ENCODE measurements around the gene PAX3.

DNA sequence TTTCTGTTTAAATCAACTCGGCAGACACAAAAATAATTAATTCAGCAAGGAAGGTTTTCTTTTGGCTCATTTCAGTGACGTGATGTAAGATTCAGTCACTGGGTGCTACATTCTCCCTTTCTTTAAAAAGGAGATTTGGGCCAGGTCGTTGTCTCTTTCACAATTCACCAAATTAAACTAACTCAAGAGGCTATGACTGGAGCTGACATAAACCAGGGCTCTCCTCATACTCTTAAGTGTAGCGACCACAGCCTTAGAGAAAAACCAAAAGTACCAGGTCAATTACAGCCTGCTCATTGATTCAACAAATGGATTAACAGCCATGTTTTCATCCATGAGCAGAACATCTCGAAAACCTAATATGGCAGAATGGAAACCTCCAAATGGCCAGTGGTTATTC is 85.7 kb downstream of the PAX3 start:
- TF ChIP-seq SIN3A (IDR thresholded peaks at IDR 0.05; ENCODE audit: borderline replicate concordance, insufficient read depth, low read length) (no peak), POLR2AphosphoS5 (IDR thresholded peaks at IDR 0.05; ENCODE audit: low read depth, low read length) (no peak), TAF1 (IDR thresholded peaks at IDR 0.05; ENCODE audit: borderline replicate concordance, insufficient read depth, low read length) (no peak)
